ENCODE measurements around the gene HSDL1.

GRCh38 chr16:84104231-84104630 is 40.7 kb downstream of the HSDL1 start:
- no peak for TF ChIP-seq CTCF (IDR thresholded peaks at IDR 0.05 in 2 of 3, conservative IDR thresholded peaks at IDR 0.05 in 1 of 3; ENCODE audit: borderline replicate concordance in 1 of 3, insufficient read depth in 1 of 3, low read depth in 2 of 3, low read length in 2 of 3)
- no peak for TF ChIP-seq POLR2AphosphoS5 (IDR thresholded peaks at IDR 0.05; ENCODE audit: low read depth, low read length)
- TF ChIP-seq POLR2A (IDR thresholded peaks at IDR 0.05; ENCODE audit: borderline replicate concordance, extremely low read depth, insufficient read depth, insufficient read length): no peak
- no peak for TF ChIP-seq EGR1 (IDR thresholded peaks at IDR 0.05; ENCODE audit: low read depth)
- no peak for TF ChIP-seq MAX (IDR thresholded peaks at IDR 0.05)
- TF ChIP-seq JUND (IDR thresholded peaks at IDR 0.05): no peak
- no peak for TF ChIP-seq EZH2phosphoT487 (IDR thresholded peaks at IDR 0.05; ENCODE audit: borderline replicate concordance)
- TF ChIP-seq CEBPB (IDR thresholded peaks at IDR 0.05; ENCODE audit: low read depth): no peak
- no peak for TF ChIP-seq ZBTB33 (IDR thresholded peaks at IDR 0.05; ENCODE audit: extremely low read depth, insufficient replicate concordance, low read length)
- no peak for TF ChIP-seq EZH2 (IDR thresholded peaks at IDR 0.05)
- TF ChIP-seq RAD21 (IDR thresholded peaks at IDR 0.05; ENCODE audit: low read depth): no peak
- TF ChIP-seq CBX3 (IDR thresholded peaks at IDR 0.05; ENCODE audit: low read depth): no peak
- no peak for TF ChIP-seq TCF7L2 (IDR thresholded peaks at IDR 0.05; ENCODE audit: borderline replicate concordance, extremely low read depth, insufficient read depth, insufficient read length)
- no peak for TF ChIP-seq ZNF274 (IDR thresholded peaks at IDR 0.05; ENCODE audit: low read depth, low read length)

All from HCT116 (cell line).